Dermis blood vessel endothelial cell (primary cell): Measurements from ENCODE around the gene UBXN6. TPM values are rescaled to one million over a fixed set of nuclear protein-coding genes. Genes with fewer than 3 reads are reported as not detected.

ENCODE experiments used
- DNase-seq: peaks from one replicate; pipeline ENCODE4 v3.0.0; 2010
- total RNA-seq: library from RNA; depleted of rRNA; stranded (reverse); fragments of >200 nt; gene quantifications from 2 replicates; pipeline ENCODE4 v1.2.3, GENCODE V29; 2014

Gene UBXN6
- total RNA-seq, 1 donor from 2014 or later: 80.7 TPM

GRCh38 chr19:4402171-4403004, 55.2 kb downstream of the UBXN6 start, which contains the start of gene CHAF1A:
Gene CHAF1A (plus strand): TSS chr19:4402640. CDS start chr19:4402763, 123 bp downstream.
- peak; percentile 100 for DNase-seq

- DNase-seq: no peak
Observed at GRCh38 chr19:4401769-4402170, 55.8 kb downstream of the UBXN6 start.

- DNase-seq: peak; percentile 96
Observed at GRCh38 chr19:4400135-4400936, 57.3 kb downstream of the UBXN6 start, which contains the start of gene SH3GL1. Gene SH3GL1 (minus strand): TSS chr19:4400547. CDS start chr19:4400368, 179 bp downstream.

- peak; percentile 41 for DNase-seq
Observed at GRCh38 chr19:4399812-4400134, 57.8 kb downstream of the UBXN6 start.

GRCh38 chr19:4396949-4397783, 60.4 kb downstream of the UBXN6 start:
- no peak for DNase-seq

Other genes with a start within 250 kb of the UBXN6 start
- gene EBI3, start 228.3 kb downstream of the UBXN6 start, total RNA-seq: 0.47 and 3.1 TPM in 2 replicates
- gene YJU2, start 210.7 kb downstream of the UBXN6 start, total RNA-seq: 23.7 and 24.4 TPM in 2 replicates
- not detected in 2 replicates for gene SHD, start 178.5 kb downstream of the UBXN6 start, total RNA-seq
- gene TMIGD2, start 155.4 kb downstream of the UBXN6 start, total RNA-seq: not detected in 2 replicates
- 7.0 and 11.0 TPM in 2 replicates for gene FSD1, start 153.2 kb downstream of the UBXN6 start, total RNA-seq
- 28.1 and 36.6 TPM in 2 replicates for gene STAP2, start 119.0 kb downstream of the UBXN6 start, total RNA-seq
- 6.5 and 7.7 TPM in 2 replicates for gene MPND, start 114.2 kb downstream of the UBXN6 start, total RNA-seq
- gene SH3GL1, start 57.2 kb downstream of the UBXN6 start, total RNA-seq: 38.6 and 102 TPM in 2 replicates
- 8.7 and 19.5 TPM in 2 replicates for gene CHAF1A, start 55.2 kb downstream of the UBXN6 start, total RNA-seq
- gene HDGFL2, start 14.5 kb upstream of the UBXN6 start, total RNA-seq: 49.7 and 65.1 TPM in 2 replicates
- gene PLIN4, start 60.7 kb upstream of the UBXN6 start, total RNA-seq: 1.1 and 1.5 TPM in 2 replicates
- 4.7 and 11.7 TPM in 2 replicates for gene PLIN5, start 77.4 kb upstream of the UBXN6 start, total RNA-seq
- 1.2 and 1.6 TPM in 2 replicates for gene LRG1, start 82.2 kb upstream of the UBXN6 start, total RNA-seq
- 143 and 209 TPM in 2 replicates for gene SEMA6B, start 101.9 kb upstream of the UBXN6 start, total RNA-seq
- gene TNFAIP8L1, start 181.7 kb upstream of the UBXN6 start, total RNA-seq: 65.4 and 70.1 TPM in 2 replicates
- gene MYDGF, start 212.5 kb upstream of the UBXN6 start, total RNA-seq: 140 and 183 TPM in 2 replicates